ENCODE results near the gene APPL2.

DNA sequence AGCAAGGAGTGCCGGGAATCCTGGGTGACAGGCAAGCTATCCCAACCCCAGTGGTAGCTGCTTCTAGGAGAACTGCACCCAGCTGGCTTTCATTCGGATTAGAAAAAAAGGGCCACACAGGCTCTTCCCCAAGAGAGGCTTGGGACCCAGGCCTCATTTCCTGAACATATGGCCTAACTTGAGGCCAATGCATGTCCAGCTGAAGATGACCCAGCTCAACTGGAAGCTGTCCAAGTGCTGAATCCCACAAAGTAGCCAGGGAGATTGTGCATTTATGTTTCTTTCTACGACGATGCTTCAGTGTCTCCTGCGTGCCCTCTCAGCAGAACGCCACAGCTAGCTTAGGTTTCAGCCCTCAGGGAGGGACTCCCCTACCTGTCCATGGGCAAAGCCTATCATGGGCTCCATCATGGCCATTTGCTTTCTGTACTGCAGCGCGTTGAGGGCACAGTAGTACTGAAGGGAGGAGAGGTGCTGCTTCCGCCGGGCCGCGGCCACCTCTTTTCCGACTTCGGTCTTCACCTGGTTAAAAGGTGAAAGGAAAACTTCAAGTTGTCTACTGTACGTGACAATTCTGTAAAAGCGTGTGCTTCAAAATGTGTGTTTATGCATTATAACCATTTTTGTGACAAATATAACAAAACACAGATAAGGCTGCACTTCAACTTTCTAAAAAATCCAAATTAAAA, 29.1 kb downstream of the APPL2 start:
- TF ChIP-seq, protein P1, sequence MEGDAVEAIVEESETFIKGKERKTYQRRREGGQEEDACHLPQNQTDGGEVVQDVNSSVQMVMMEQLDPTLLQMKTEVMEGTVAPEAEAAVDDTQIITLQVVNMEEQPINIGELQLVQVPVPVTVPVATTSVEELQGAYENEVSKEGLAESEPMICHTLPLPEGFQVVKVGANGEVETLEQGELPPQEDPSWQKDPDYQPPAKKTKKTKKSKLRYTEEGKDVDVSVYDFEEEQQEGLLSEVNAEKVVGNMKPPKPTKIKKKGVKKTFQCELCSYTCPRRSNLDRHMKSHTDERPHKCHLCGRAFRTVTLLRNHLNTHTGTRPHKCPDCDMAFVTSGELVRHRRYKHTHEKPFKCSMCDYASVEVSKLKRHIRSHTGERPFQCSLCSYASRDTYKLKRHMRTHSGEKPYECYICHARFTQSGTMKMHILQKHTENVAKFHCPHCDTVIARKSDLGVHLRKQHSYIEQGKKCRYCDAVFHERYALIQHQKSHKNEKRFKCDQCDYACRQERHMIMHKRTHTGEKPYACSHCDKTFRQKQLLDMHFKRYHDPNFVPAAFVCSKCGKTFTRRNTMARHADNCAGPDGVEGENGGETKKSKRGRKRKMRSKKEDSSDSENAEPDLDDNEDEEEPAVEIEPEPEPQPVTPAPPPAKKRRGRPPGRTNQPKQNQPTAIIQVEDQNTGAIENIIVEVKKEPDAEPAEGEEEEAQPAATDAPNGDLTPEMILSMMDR (IDR thresholded peaks at IDR 0.05) = no peak
- TF ChIP-seq EZH2phosphoT487 (IDR thresholded peaks at IDR 0.05) (no peak), EZH2 (IDR thresholded peaks at IDR 0.05) (no peak)

All from neural progenitor cell (in vitro differentiated cells).